Kidney tubule cell (primary cell): ENCODE results near the gene LMF1.
"Not testable (repeated sequence)": the region's sequence is repeated elsewhere in the genome, so short reads cannot be mapped to it uniquely, and the experiment has no call there.

Experiments used
- DNase-seq: peaks from one replicate; pipeline ENCODE4 v3.0.0-alpha.2; 2018; ENCODE audit warnings: low spot score

The LMF1 gene

DNA sequence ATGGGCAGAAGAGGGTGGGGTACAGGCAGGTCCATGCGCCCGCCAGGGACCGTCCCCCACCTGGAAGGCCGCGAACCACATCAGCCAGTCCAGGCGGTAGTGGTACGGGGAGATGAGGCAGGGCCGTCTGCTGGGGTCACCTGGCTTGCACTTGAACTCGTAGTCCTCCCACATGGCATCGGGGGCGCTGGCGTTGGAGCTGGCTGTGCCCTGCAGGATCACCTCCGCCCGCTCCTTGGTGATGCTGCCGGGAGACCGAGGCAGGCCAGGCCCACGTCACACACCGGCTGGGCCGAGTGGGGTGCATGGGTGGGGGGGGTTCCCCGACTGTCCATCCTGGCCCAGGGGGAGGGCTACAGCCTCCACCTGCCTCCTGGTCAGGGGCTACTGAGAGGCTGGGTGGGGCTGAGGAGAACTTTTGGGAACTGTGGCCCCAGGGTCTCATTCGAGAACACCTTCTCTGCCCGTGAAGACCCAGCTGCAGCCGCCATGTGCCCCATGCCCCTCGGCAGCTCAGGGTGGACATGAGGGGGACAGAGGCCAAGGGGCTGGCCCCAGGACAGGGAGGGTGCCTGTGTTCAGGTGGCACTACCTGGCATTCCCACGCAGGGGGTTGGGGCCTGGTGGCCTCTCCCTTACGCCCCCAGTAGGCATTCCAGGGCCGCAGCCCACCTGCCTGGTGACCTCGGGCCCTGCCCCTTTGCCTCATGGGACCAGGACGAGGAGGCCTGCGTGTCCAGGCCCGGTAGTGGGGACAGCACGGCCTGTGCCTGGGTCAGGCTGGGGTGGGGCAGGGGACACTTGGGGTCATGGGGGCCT is 100.8 kb downstream of the LMF1 start:
- no peak for DNase-seq

DNA sequence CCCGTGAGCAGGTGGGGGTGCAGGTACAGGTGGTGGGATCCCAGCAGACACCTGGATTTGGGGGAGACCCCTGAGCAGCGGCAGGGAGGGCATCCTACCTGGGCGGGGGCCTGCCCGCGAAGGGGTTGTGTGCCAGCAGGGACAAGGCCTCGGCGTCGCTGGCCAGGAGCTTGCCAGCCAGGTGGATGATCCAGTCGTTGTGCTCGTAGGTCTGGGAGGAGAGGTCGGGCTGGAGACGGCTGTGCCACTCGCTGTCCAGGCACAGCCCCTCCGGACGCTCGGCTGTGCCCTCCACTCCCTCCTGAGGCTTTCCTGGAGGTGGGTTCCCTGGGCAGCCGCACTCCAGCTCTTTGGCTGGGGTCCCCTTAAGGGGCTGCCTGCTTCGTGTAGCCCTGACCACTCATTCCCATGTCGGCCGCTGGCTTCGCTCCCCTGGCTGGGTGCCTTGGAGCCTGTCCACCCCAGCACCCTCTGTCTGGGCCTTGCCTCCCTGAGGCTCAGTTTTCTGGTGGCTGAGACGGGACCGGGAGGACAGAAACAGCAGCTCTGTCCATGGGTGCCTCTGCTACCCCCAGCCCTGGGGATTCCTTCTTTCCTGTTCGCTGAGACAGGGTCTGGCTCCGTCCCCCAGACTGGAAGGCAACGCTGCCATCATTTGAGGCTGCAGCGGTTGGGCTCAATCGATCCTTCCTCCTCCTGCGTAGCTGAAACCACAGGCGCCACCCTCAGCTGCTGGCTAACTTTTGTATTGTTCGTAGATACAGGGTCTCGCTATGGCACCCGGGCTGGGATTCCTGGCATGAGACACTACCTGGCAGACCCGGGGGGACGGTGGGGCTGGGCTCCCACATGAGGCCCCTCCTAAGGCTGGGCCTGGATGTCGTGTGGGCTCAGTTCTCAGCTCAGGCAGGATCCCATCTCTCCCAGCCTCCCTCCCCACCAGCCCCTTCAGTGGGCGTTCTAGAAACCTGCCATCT is 101.7 kb downstream of the LMF1 start:
- DNase-seq: no peak

DNA sequence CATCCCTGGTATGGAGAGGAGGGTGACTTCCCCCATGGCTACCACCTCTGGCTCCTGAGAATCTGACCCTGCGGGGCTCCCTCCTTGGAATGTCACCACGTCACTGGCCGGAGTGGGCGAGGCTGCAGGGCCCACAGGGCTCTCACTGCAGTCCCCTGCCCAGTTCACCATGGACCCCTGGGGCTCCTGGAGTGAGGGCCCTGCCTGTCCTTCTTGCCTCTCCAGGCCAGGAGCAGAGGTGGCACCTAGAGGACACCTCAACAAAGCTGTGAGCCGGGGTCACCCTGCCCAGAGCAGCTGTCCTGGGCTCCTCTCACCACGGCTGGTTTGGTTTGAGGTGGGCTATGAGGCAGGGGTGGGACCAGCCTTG is 102.4 kb downstream of the LMF1 start:
- DNase-seq: no peak

DNA sequence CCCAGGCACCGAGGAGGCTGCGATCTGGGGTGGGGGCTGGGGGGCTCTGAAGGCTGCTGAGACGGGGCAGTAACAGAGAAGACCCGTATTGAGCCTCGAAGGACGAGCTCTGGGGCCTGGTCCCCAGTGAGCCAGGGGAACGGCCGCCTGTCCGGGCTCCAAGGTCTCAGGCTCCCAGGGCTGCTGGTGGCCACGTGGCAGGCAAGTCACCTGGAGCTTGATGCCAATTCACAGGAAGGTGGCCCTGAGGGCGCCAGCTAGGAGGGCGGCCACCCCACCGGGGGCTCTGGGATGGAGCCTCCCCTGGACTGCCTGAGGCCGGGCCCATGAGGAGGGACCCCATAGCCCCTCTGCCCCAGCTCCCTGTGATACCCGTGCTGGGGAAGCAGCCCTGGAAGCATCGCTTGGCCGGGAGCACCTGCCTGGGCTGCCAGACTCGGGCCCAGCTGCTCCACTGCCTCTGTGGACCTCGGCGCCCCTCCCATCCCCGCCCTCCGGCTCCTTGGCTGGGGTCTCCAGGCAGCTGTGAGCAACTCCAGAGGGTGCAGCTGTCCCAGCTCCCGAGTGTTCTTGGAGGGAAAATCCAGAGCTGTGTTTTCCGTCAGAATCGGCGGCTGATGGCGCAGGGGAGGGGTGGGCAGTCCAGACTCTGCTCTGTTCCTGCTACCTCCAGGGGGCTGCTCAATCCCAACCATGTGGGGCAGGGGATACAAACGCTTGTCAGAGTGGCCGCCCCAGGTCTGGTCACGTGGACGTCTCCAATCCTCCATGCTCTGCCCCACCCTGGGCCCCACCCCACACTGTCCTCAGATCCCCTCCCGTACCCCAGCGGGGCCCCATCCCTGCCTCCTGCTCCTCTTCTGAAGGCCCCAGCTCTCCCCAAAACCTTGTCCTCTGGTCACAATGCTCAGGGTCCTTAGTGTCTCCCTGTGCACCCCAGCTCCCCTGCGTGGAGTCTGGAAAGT is 103.1 kb downstream of the LMF1 start:
- DNase-seq: no peak

DNA sequence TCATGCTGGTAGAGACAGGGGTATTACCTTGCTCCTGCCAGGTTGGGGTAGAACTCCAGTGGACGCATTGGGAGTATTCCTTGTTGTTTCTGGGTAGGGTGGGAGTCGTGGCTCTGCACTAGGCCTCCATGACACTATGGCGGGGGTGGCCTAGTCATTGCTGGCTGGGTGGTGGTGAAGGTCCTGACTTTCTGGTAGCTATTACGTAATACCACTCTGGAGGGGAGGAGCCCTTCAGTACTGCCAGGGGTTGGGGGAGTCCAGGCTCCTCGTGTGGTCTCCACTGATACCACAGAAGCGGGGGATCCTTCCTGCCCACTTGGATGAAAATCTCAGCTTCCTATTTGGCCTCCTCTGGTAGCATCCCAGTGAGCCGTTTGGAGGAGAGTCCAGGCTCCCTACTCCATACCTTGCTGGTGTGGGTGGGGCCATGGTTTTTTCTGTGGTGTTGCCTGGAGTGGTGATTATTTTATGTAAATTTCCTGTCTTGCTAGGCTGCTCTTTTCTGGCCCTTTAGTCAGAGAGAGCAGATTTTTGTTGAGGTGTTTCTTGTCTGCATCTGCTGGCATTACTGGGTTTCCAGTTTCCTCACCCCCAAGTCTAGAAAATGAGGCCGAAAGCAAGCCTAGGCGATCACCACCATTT is 104.4 kb downstream of the LMF1 start:
- no peak for DNase-seq

DNA sequence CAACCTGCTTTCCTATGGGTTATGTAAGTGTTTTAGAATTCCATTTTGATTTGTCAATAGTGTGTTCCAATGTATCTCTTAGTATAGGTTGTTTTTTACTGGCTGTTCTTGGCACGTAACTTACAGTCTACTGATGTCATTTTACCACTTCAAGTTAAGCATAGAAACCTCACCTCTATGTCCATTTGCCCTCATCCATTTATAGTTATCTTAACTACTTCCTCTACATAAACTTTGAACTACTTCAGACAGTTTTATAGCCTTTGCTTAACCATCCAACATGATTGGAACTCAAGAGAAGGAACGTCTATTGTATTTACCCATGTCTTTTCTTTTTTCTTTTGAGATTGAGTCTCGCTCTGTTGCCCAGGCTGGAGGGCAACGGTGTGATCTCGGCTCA is 105.8 kb downstream of the LMF1 start:
- DNase-seq: no peak

DNA sequence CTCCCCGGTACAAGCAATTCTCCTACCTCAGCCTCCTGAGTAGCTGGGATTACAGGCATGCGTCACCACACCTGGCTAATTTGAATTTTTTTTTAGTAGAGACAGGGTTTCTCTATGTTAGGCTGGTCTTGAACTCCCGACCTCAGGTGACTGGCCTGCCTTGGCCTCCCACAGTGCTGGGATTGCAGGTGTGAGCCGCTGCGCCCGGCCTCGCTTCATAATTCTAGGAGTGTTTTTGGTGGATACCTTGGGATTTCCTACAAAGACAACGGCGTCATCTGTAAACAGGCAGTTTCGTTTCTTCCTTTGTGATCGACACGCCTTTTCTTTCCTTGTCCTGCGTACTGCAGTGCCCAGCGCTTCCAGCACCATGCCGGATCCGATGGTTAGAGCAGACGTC is 109.3 kb downstream of the LMF1 start:
- DNase-seq: no peak

DNA sequence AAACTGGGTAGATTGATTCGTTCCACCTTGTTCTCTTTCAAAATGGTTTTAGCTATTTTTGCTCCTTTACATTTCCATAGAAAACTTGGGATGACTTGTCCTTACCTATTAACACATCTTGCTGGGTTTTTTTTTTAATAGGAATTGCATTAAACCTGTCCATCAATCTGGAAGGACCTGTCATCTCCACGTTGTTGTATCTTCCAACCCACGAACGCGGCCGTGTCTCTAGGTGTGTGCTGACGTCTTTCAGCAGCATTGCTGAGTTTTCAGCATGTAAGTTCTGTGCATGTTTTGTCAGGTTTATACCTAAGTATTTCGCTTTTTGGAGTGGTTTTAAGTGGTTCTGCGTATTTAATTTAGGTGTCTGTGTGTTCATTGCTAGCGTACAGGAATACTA is 109.9 kb downstream of the LMF1 start:
- no peak for DNase-seq

DNA sequence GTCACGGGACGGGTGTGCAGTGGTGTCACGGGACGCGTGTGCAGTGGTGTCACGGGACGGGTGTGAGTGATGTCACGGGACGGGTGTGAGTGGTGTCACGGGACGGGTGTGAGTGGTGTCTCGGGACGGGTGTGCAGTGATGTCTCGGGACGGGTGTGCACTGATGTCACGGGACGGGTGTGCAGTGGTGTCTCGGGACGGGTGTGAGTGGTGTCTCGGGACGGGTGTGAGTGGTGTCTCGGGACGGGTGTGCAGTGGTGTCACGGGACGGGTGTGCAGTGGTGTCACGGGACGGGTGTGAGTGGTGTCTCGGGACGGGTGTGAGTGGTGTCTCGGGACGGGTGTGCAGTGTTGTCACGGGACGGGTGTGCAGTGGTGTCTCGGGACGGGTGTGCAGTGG is 111.8 kb downstream of the LMF1 start:
- not testable (repeated sequence) for DNase-seq

DNA sequence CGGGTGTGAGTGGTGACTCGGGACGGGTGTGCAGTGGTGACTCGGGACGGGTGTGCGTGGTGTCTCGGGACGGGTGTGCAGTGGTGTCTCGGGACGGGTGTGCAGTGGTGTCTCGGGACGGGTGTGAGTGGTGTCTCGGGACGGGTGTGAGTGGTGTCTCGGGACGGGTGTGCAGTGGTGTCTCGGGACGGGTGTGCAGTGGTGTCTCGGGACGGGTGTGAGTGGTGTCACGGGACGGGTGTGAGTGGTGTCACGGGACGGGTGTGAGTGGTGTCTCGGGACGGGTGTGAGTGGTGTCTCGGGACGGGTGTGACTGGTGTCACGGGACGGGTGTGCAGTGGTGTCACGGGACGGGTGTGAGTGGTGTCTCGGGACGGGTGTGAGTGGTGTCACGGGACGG is 112.3 kb downstream of the LMF1 start:
- not testable (repeated sequence) for DNase-seq

DNA sequence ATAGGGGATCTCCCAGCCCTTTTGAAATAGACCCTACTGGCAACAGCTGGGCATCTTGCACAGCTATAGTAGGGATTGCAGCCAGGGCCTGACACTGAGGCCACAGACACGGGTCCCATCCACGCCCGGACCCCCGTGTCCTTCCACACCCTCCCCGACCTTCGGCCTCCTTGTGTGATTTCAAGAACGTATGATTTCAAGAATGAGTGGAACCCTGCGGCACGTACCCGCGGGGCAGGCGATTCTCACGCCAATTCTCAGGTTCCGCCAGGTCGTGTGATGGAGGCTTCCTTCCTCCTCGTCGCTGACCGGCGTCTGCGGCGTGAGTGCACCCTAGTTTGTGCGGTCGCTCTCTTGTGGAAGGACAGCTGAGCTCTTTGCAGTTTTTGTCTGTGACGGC is 114.0 kb downstream of the LMF1 start:
- DNase-seq: no peak

DNA sequence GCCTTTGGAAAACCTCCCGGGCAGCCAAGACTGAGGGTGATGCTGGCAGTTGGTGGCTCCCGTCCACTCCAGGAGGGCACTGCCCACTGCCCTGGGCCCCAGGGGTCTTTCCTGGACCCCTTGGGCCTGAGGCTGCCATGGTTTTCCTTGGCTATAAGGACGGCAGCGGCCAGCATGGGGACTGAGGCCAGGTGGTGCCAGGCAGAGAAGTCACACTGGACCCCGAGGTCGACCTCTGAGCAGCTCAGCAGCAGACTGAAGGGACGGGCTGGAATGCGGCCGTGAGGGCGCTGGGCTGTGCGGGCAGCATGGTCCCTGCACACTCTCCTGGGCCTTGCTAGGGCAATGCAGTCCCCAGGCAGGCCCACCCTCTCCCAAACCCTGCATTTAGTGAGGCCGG is 114.7 kb downstream of the LMF1 start:
- no peak for DNase-seq

DNA sequence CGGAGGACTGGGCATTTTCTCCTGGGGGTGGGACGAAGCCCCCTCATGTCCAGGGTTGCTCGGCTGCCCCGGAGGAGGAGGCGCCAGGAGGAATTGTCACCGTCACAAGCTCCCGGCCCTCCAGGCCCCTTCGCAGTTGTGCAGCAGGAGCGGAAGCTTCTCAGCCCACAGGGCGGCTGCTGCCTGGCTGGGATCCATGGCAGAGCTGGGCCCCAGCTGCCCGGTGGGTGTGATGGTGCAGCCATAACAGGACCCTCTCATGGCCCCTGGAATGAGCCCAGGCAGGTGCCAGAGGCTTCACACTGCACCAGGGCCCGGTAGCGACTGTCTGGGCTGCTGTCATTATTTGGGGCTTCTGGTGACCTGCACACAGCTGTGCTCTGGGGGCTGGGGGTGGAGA is 115.3 kb downstream of the LMF1 start:
- DNase-seq: no peak

DNA sequence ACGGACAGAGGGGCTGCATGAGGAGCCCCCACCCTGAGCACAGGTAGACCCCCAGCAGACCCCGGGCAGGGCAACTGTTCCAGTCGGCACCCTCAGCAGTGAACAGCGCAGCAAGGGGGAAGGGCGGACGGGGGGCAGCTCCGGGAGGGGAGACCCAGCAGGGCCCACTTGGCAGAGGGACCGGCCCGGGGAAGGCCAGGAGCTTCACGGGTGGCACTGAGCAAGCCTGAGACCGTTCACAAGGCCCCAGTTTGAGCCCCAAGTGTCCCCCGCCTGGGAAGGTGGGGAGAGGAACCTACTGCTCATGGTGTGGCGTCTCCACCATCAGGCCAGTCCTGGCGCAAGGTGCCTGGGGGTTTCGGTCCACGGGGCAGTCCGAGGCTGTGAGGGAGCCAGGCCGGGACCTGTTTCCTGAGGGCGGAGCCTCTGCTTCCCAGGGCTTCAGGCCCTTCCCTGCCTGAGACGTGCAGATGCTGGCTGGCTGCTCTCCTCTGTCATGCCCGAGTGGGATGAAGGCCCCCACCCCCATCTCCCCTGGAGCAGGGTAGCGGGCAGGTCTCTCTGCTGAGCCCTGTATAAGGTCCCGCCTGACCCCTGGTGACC is 115.9 kb downstream of the LMF1 start:
- no peak for DNase-seq

DNA sequence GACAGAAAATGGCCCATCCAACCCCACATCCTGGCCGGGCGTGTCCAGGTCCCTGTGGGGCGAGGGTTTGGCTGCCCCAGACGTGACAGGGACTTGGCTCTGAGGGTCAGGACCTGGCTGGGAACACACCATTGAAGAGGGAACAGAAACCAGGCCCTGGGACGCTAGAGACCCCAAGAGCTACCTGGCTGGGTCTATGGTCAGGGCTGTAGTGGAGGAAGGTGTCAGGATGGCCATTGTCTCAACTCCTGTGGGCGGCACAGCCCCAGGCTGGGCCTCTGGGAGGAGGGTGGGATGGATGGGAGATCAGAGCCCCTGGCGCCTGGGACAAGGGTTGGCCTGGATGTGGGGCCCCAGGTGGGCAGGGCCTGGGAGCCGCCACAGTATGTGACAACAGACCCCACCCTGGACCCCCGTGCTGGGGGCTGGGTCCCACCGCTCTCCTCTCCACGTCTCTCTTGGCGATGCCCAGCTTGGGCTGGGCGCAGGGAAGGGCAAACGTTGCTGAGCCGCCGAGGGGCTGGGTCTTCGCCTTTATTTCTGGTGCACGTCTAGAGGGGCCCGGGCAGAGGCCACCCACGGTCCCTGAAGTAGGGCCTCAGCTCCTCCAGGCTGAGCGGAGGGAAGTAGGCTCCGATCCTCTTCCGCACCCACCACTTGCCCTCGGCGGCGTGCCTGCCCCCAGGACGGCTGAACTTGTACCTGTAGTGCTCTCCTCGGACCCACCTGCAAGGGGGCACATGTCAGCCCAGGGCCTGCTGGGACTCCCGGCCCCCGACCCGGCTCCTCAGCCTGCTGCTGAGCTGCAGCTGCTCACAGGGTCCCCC is 116.6 kb downstream of the LMF1 start:
- DNase-seq: no peak

DNA sequence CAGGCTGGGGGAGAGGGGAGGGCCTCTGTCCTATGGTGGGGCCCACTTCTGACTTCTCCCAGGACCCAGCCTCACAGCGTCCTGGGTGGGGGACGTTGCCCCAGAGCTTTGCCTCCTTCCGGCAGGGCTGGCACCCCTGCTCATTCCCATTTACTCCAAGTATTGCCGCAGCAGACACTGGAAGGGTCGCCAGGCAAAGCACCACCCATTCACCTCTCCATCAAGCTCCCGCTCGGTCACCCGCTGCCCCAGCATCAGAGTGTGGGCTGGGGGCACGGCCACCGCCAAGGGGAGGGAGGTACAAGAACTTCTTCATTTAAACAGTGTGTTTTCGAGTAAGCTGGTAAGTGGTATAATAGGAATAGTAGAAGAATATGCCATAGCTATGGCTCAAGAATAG is 117.5 kb downstream of the LMF1 start:
- DNase-seq: no peak

DNA sequence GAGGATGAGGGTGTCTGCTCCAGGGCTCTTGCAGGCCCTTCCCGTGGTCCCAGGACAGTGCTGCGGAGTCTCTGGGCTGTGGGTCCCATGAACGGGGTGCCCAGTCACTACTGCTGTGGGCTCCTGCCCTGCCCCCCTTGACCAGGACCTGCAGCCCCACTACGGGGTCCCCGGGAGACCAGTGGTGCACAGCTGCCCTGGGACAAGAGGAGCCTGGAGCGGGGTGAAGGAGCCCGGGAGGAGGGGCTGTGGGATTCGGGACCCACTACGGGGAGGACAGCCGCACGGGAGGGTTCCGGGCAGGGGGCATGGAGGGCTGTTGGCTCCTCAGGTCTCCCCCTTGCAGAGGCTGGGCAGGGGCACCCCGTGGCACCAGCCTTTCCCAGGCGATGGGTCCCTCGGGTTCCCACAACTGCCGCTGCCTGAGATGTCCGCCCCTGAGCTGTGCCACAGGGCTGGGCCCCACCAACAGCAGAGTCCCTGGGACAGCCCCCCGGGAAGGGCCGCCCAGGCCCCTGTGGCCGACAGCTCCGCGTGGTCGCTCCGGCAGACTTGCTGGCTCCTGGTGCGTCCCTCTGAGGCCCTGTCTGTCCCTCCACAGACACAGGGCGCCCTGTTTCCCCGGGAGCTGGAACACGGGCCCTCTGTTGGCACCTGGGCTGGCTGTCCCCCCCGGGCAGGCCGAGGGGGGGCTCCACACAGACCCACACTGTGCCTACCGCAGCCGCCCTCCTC is 118.2 kb downstream of the LMF1 start:
- no peak for DNase-seq

DNA sequence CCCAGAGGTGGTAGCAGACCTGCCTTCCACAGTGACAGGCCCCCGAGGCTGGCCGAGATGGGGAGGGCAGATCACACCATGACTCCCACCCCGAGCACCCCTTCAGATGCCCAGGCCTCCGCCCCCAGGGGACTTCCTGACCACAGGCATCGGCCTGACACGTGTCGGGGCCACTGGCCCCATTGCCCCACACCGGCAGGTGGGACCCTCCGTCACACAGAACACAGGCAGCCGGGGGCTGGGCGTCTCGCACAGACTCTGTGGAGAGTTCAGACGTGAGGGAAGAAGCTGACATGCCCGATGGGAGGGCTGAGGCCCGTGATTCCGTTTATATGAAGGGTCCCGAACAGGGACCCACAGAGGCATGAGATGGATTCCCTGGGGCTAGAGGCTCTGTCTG is 118.9 kb downstream of the LMF1 start:
- no peak for DNase-seq

DNA sequence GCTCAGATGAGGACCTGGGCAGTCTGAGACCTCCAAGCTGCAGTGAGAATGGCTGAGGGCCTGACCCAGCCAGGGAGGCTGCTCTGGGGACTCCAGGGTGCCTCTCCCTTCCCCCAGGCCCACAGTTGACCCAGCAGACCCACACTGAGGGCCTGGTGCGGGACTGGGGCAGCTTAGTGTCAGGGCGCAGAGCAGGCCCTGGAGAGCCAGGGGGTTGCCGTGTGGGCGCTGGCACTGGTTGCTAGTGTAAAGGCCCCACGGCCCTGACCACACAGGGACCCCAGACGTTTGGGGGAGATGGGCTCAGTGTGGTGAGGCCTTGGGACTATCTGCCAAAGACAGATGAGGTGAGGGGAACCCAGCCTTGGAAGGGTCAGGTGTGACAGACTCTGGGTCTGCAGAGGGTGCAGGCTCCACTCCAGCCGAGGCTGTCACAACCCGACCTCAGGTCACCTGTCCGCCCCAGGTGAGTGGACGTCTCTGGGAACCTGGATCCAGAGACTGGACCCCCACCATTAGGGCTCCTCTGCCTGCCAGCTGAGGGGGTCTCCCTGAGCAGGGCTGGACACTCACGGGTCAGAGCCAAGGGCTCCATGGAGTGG is 119.5 kb downstream of the LMF1 start:
- DNase-seq: no peak
